ENCODE measurements around the gene NUP62. TPM values are rescaled to one million over a fixed set of nuclear protein-coding genes. Genes with fewer than 3 reads are reported as not detected.
"Not testable (repeated sequence)": the region's sequence is repeated elsewhere in the genome, so short reads cannot be mapped to it uniquely, and the experiment has no call there.

Gene NUP62
- polyA plus RNA-seq, 3 donors: 15.0 to 22.3 (median 16.4) TPM

- no peak overlapping the region for H3K27ac ChIP-seq (ENCODE audit: low read depth, low read length)
- 59 to 64% (median 61%) methylated on average over 15 of the region's 15 CpGs for WGBS, 3 donors
These were observed 1.2 kb upstream of the NUP62 start for GRCh38 chr19:49930483-49931011.

GRCh38 chr19:49929611-49930482 lies 543 bp upstream of the NUP62 start:
- 2 to 4% (median 2%) methylated on average over 43 of the region's 43 CpGs for WGBS, 3 donors

GRCh38 chr19:49927526-49928264 lies 1.6 kb downstream of the NUP62 start:
- WGBS, 3 donors: 82 to 83% (median 83%) methylated on average over 14 of the region's 14 CpGs
- H3K27ac ChIP-seq (ENCODE audit: low read depth, low read length): no peak overlapping the region

More at GRCh38 chr19:49929611-49930482, 543 bp upstream of the NUP62 start:
- H3K27ac ChIP-seq (ENCODE audit: low read depth, low read length): no peak overlapping the region

- WGBS, 3 donors: 91 to 93% (median 93%) methylated on average over 10 of the region's 10 CpGs
- no peak overlapping the region for H3K27ac ChIP-seq (ENCODE audit: low read depth, low read length)
These were observed 2.8 kb downstream of the NUP62 start for GRCh38 chr19:49926515-49926914.

GRCh38 chr19:49925486-49925885 lies 3.8 kb downstream of the NUP62 start:
- WGBS, 3 donors: 96 to 97% (median 97%) methylated on average over 5 of the region's 5 CpGs
- H3K27ac ChIP-seq (ENCODE audit: low read depth, low read length): no peak overlapping the region

GRCh38 chr19:49924881-49925210 lies 4.5 kb downstream of the NUP62 start:
- not testable (repeated sequence) for H3K27ac ChIP-seq (ENCODE audit: low read depth, low read length)
- WGBS, 3 donors: 92 to 95% (median 94%) methylated on average over 13 of the region's 13 CpGs

GRCh38 chr19:49924004-49924880 lies 5.1 kb downstream of the NUP62 start:
- 72 to 80% (median 77%) methylated on average over 25 of the region's 25 CpGs for WGBS, 3 donors
- H3K27ac ChIP-seq (ENCODE audit: low read depth, low read length): no peak overlapping the region

GRCh38 chr19:49923055-49924003 lies 6.0 kb downstream of the NUP62 start:
- no peak overlapping the region for H3K27ac ChIP-seq (ENCODE audit: low read depth, low read length)
- WGBS, 3 donors: 82 to 87% (median 85%) methylated on average over 31 of the region's 31 CpGs

GRCh38 chr19:49921871-49922795 lies 7.2 kb downstream of the NUP62 start:
- H3K27ac ChIP-seq (ENCODE audit: low read depth, low read length): no peak overlapping the region
- WGBS, 3 donors: 75 to 89% (median 76%) methylated on average over 22 of the region's 22 CpGs

GRCh38 chr19:49920624-49921363 lies 8.5 kb downstream of the NUP62 start:
- H3K27ac ChIP-seq (ENCODE audit: low read depth, low read length): no peak overlapping the region
- 87 to 94% (median 92%) methylated on average over 24 of the region's 24 CpGs for WGBS, 3 donors

GRCh38 chr19:49918089-49918488 lies 11.2 kb downstream of the NUP62 start:
- WGBS, 3 donors: 92 to 95% (median 94%) methylated on average over 8 of the region's 8 CpGs
- no peak overlapping the region for H3K27ac ChIP-seq (ENCODE audit: low read depth, low read length)

GRCh38 chr19:49916839-49917733 lies 12.2 kb downstream of the NUP62 start:
- no peak overlapping the region for H3K27ac ChIP-seq (ENCODE audit: low read depth, low read length)
- WGBS, 3 donors: 63 to 79% (median 68%) methylated on average over 21 of the region's 21 CpGs

- no peak overlapping the region for H3K27ac ChIP-seq (ENCODE audit: low read depth, low read length)
- 96 to 98% (median 98%) methylated on average over 6 of the region's 6 CpGs for WGBS, 3 donors
These were observed 14.0 kb downstream of the NUP62 start for GRCh38 chr19:49915271-49915670.

- H3K27ac ChIP-seq (ENCODE audit: low read depth, low read length): no peak overlapping the region
- 88 to 94% (median 90%) methylated on average over 10 of the region's 10 CpGs for WGBS, 3 donors
These were observed 15.6 kb downstream of the NUP62 start for GRCh38 chr19:49913720-49914119.

Data from adipose tissue (tissue), 3 donors.